Effector CD4-positive, alpha-beta T cell (primary cell): ENCODE data around the gene POLE4.

Source experiments
- DNase-seq: peaks from one replicate; pipeline ENCODE4 v3.0.0-alpha.2; 2020

POLE4 gene

DNA sequence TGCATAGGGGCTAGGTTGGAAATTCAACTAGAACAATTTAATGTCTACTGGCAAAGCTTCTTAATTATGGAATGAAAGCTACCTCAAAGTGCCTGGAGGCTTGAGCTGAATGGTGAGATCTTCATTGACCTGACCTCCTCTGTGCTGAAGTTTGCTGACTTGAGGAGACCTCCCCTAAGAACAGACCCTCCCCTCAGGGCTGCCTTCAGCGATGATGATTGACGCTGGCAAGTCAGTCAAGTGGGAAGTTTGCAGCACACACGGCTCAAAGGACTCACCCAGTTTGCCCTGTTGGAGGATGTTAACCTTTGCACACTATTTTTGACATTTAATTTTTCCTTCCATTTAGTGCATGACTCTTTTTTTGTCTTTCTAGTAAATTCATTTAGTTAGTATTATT, 17.2 kb upstream of the POLE4 start:
- DNase-seq = no peak

DNA sequence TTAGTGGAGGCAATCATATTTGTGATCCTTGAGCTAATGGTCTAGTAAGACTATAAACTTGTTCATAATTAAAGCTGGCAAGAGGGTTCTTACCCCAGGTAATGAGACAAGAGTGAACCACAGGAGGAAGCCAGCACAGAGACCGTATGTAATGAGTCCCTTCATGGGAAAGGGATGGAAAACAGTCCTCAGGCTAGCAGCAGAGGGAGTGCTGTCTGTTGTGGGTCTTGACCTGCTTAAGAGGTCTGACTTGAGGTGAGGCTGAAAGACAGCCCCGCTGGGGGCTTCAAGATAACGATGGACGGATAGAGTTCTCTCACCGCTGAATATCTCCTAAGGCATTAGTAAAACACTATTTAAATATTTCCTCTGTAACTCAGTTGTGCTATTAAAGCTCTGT, 16.2 kb upstream of the POLE4 start:
- no peak for DNase-seq

DNA sequence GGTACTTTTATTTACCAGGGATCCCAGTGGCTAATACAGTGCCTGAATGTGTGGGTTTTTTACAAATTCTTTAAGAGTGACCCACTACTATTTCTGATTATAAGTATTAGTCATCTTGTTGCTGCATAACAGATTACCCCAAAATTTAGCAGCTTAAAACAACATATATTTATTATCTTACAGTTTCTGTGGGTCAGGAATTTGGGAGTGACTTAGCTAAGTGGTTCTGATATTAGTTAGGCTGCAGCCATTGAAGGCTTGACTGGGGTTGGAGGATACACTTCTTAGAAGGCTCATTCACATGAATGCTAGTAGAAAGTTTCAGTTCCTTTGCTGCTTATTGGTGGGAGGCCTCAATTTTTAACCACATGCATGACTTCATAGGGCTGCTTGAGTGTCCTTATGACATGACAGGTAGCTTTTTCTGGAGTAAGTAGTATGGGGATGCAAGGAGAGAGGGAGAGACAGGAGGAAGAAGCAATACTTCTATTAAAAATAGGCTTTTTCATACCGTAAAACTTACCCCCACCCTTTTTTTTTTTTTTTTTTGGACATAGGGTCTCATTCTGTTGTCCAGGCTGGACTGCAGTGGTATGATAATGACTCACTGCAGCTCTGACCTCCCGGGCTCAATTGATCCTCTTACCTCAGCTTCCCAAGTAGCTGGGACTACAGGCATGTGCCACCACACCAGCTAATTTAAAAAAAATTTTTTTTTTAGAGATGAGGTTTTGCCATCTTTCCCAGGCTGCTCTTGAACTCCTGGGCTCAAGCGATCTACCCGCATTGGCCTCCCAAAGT, 13.3 kb upstream of the POLE4 start:
- DNase-seq = no peak

DNA sequence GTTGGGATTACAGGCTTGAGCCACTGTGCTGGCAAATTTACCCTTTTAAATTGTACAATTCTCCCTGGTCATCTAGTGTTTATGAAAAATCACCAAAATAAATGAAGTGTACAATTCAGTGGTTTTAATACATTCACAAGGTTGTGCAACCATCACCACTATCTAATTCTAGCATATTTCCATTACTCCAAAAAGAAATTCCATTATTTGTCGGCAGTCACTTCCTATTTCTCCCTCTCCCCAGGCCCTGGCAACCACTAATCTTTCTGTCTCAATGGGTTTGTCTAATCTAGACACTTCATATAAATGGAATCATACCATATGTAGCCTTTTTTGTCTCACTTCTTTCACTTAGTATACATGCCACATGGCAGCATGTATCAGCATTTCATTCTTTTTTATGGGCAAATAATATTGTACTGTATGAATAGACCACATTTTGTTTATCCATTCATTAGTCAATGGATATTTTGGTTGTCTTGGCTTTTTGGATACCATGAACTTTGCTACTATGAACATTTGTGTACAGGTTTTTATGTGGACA, 12.6 kb upstream of the POLE4 start:
- no peak for DNase-seq

DNA sequence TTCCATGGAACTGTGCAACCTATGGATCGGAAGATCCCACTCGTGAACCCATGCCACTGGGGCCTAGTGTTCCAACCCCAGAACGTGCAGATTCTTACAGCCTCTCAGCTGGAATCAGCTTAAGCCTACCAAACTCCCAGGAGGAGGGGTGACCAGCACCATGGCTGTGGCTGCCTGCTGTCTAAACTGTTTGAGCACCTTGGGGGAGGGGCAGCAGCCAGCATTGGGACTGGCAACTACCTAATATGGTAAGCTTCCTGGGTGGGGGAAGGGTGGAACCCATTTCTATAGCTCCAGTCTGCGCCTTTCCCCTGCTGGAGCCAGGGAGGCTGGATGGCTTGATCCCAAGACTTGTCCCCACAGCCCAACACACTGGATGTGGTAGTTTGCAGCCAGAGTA, 10.7 kb upstream of the POLE4 start:
- DNase-seq = no peak

DNA sequence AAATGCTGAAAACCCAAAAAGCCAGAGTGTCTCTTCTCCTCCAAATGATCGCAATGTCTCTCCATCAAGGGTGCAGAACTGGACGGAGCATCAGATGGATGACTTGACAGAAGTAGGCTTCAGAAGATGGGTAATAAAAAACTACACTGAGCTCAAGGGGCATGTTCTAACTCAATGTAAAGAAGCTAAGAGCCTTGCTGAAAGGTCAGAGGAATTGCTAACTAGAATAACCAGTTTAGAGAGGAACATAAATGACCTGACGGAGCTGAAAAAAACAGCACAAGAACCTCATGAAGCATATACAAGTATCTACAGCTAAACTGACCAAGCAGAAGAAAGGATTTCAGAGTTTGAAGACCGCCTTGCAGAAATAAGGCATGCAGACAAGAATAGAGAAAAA, 9.7 kb upstream of the POLE4 start:
- DNase-seq = no peak

DNA sequence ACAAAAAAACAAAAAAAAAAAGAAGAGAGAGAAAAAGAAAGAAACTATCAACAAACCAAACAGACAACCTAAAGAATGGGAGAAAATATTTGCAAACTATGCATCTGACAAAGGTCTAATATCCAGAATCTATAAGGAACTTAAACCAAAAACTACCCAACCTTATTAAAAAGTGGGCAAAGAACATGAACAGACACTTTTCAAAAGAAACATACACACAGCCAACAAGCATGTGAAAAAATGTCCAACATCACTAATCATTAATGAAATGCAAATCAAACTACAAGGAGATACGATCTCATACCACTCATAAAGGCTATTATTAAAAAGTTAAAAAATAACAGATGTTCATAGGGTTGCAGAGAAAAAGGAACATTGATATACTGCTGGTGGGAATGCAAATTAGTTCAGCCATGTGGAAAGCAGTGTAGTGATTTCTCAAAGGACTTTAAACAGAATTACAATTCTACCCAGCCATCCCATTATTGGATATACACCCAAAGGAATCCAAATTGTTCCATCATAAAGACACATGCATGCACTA, 7.2 kb upstream of the POLE4 start:
- DNase-seq = no peak

DNA sequence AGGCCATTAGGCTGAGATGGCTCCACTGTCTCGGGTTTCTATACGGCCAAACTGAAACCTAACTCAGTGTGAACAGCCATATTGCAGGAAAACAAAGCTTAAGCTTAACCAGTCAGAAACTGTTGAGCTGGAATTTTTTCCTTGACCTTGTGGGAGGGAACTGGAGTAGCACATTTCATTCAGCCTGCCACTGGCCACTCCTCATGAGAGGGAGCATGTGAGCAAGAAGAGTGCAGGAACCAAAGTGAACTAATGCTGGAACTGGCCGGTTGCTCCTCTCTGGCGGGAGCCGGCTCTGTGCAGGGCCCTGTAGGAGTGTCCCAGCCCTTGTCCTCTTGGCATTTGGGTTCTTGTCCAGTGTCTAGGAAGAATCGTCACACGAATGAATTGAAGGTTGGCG, 5.9 kb upstream of the POLE4 start:
- no peak for DNase-seq

DNA sequence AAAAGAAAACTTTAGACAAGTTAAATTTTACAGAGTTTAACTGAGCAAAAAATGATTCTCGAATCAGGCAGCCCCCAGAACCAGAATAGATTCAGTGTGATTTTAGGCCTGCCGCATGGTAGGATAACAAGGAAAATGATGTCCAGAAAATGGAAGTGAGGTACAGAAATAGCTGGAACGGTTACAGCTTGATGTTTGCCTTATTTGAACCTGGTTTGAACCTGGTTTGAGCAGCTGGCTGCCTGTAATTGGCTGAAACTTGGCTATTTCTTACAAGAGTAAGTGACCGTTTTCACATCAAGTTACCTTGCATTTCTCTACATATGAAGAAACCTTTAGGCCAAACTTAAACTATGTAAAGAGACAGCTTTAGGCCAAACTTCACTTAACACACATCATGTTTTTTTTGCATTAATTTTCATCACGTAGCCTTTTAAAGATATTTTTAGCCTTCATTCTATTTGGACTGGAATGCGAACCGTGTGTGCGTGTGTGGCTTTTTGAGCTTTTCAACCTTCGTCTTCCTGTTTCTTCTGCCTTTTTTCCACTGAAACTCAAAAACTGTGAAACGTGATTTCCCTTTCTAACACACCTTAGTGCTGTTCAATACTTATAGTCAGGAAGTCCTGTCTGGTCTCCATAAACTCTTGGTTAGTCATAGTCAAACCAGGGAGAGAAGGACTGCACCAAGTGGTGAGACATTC, 4.5 kb upstream of the POLE4 start:
- no peak for DNase-seq

DNA sequence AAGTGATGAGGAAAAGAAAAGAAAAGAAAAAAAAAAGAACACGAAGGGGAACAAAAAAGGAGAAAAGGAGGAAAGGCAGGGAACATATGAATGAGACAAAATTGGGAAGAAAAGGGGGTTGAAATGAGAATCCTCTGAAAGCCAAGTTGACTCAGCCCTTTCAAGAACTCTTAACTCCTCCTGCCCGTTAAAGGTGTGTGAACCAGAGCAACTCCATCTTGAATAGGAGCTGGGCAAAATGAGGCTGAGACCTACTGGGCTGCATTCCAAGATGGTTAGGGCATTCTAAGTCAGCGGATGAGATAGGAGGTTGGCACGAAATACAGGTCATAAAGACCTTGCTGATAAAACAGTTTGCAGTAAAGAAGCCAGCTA, 4.0 kb upstream of the POLE4 start:
- DNase-seq = no peak

DNA sequence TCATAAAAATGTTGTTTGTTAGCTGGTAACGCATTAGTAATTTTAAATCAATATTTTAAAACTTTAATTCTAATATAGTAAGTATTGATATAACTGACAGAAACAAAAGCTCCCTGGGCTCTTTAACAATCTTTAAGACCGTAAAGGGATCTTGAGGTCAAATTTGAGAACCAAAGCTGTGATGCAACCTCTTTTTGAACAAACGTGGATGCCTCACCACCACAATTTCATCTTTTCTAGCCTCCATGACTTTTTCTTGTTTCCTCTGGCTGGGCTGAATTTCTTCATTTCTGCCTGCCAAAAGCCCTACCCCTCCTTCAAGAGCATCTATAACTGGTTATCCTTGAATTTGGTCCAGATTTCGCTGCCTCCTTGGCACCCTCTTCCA, 563 bp upstream of the POLE4 start:
- DNase-seq = no peak

DNA sequence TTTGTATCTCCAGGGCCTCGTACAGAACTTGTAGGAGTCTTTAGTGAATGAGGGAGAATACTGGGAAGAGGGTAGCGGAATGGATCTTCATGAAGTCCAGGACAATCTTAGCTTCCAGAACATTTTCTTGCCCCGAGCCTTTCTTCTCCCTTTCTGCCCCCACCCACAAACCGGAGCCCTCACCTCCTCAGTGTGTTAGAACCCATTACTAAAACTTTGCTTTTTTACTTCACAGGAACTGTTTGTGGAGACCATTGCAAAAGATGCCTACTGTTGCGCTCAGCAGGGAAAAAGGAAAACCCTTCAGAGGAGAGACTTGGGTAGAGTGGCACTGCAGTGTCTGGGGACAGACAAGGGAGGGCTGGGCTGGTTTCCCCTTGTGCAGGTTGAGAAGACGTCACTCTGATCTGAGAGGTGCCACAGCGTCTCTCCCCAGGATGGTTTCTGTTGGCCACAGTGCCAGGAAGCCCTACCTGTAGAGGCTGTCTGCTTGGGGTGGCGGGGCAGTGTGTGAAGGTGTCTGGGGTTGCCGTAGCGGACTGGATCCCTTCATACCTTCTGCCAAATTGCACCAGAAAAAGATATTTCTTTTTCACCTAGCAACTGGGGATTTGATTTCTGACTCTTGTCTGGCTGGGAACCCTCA, 786 bp downstream of the POLE4 start:
- no peak for DNase-seq

DNA sequence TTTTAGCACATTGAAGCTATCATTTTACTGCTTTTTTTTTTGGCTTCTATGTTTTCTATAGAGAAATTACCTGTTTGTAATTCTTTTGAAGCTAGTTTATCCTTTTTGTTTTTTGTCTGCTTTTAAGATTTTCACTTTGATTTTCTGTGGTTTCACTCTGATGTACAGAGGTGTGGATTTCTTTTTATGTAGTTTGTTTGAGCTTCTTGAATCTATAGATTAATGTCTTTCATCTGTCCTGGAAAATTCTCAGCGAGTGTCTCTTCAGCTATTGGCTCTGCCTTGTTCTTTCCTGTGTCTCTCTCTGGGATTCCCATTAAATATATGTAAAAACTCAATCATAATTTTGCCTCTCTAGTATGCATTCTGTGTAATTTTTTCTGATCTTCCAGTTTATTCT, 8.4 kb downstream of the POLE4 start:
- DNase-seq = no peak

DNA sequence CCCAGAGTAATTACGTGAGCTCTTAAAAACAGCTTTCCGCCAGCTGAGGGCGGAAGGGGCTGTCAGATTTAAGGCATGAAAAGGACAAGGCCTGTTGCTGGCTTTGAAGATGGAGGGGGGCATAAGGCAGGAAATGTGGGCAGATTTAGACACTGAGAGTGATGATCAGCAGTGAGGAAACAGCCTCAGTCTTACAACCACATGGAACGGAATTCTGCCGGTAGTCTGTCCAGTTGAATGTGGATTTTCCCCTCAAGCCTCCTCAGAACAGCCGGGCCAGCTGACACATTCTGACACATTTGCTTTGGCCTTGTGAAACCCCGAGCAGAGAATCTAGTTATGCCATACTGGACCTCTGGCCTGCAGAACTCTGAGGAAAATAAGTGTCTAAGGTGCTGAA, 16.6 kb downstream of the POLE4 start:
- DNase-seq = no peak

DNA sequence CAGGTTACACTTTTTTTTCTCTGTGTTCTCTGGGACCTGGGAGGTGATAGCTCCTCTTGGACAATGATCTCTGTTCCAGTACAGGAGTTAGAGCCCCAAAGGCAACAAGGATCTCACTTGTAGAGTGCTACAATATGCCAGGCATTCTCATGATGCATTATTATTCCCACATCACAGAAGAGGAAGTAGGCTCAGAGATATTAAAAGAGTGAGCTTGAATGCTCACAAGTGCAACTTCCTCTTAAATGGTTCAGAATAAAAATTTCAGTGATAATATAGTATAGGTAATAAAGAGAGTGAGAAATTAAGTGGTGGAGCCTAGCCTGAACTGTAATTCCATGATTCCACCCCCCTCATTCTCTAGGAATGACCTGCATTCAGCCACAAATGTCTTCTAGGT, 21.4 kb downstream of the POLE4 start:
- DNase-seq = no peak

DNA sequence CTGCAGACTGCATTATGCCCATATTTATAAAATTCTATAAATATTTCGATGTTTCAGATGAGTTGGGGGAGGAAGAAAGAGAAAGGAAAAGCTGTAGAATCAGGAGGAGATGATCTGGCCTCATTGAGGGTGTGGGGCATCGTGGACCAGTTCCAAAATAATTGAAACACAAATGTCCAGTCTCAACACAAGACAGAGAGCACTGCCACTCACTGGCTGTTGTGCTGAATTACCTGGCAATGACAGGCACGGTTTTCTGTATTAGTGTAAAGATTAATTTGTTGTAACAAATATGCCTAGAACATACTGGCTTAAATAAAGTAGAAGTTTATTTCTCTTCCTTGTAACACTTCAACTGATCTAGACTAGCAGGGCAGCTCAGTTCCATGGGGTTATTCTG, 24.1 kb downstream of the POLE4 start:
- DNase-seq = no peak

DNA sequence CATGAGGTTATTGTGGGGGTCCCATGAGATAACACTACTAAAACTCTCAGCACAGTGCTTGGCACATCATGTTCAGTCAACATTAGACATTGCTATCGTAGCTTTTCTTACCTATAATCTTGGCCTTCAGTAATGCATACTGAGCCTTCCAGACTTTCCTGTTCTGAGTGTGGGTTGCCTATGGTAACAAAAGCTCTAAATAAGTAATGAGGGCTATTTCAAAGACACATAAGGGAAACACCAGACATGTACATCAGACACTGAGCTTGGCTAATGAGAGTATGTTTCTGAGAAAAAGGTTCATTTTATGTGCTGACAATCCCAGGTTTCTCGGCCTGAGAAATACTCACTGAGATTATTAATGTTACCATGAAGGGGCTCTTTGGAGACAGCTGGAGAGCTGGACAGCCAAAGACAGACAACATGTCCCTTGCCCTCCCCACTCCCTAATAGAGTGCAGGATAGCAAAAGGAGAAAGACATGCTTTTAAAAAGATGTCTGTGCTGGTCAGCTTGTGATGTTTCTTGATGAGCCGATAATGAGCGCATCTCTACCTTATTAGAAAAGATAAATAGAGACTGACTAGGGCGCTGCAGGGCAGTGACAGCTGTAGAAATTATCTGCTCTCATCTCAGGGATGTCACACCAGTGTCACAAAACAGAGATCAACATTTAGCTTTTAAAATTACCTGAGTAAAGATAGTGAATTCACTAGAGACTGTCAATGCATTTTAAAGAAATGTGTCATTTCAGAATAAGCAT, 25.4 kb downstream of the POLE4 start:
- no peak for DNase-seq

DNA sequence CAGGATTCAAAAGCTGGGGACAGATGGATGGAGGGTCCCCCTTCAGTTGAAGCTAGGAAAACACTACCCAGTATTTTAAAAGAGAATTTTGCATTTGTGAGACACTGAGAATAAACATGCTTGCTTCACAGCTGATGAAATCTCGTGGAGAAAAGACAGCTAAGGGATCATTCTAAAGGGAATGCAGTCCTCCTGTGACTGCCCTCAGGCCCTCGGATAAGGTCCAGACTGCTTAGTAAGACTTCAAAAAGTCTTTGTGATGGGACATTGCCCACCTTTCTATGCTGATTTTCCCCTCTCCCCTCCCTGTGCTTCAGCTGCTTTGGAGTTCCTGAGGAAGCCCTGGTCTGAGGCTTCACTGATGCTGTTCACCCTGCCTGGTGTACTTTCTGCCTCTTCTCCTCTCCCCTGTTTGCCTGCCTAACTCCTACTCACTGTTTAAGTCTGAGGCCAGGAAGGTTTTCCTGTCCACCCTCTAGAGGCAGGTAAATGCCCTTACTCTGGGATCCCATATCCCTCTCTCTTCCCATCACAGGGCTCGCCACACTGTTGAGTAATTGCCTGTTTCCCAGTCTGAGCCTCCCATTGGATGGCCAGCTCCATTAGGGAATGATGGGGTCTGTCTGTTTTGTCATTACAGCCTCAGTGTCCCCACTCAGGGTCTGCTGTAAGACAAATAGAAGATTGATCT, 26.6 kb downstream of the POLE4 start:
- no peak for DNase-seq

DNA sequence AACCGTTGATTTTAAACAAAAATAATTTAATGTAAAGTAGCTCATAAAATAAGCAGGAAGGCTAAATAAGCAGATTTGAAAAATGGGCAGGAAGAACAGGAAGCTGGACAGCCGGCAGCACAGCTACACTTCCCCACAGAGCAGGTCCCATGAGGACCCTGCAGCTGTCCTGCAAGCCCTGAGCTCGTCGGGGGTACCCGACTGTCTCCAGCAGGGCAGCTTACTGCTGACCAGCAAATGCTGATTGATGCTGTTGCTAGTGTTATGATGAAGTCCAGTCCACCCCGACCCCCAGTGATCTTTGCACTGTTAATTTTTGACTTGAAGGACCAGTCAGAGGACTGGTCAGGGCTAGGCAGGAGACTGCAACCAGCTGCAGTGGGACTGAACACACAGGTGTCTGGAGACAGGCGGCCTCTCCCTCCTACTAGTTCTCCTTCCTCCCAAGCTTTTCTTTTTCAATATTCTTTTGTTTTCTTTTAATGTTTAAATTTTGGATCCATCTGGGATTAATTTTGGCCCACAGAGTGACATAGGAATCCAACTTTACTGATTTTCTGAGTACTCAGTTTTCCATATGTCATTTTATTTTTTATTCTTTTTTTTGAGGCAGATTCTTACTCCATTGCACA, 27.7 kb downstream of the POLE4 start:
- DNase-seq = no peak

DNA sequence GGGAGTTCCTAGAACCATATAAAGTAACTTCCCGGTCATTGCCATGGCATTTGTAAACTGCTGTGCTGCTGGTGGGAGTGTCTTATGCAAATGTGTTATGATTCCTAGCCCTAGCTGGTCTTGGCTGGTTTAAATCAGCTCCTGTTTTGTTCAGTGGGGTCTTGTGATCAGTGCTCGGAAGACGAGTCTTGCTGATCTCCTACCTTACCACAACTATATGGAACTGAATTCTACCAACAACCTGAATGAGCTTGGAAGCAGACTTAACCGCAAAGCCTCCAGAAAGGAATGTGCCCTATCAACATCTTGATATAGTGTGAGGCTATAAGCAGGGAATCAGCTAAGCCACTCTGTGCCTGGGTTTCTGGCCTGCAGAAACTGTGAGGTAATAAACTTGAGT, 33.5 kb downstream of the POLE4 start:
- no peak for DNase-seq

DNA sequence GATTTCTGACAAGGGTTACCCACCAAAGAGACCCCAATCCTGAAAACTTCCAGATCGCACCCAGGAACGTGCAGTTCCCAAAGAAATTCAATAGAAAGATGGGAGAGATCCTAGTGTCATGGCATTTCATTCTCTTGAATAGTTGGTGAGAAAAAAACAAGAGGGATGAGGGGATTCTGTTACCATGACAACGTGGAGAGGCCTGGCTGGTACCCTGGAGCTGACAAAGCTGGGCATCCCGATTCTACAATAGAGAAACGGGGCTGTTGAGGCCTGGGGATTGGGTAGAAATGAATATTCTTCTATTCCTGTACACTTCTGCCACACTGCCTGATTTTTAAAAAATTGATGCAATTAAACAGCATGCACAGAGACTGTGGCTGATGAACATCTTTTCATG, 41.0 kb downstream of the POLE4 start:
- no peak for DNase-seq

DNA sequence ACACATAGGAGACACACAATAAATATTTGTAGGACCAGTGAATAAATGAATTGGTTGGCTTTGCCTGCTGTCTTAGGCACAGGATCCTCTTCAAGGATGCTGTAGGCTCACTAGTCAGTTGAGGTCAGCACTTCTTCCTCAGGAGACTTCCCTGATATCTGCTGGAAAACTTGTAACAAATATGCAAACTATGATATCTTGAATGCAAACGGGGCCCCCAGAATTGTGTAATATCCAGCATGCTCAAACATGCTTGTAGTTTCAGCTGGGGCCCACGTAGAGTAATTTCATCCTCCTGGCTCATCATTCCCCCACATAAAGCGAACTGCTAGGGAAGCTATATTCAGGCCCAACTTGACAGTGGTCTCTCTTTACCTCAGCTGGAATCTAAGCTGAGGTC, 43.6 kb downstream of the POLE4 start:
- no peak for DNase-seq
